Mesendoderm (in vitro differentiated cells): Measurements from ENCODE around the gene LDLR.

ENCODE experiments used
- DNase-seq: peaks from one replicate; pipeline ENCODE4 v3.0.0; 2013
- H2AK5ac ChIP-seq: 2 replicates; pipeline ENCODE4 v1.6.1; 2013; ENCODE audit warnings: low read length, inconsistent platforms
- H2BK120ac ChIP-seq: 2 replicates; pipeline ENCODE4 v1.6.1; 2013; ENCODE audit warnings: low read depth, mild to moderate bottlenecking, low read length, moderate library complexity, mixed read lengths
- H2BK15ac ChIP-seq: replicated peaks from 2 replicates; pipeline ENCODE4 v1.6.1; 2013; ENCODE audit warnings: low read depth, mild to moderate bottlenecking, moderate library complexity
- H2BK5ac ChIP-seq: 2 replicates; pipeline ENCODE4 v1.6.1; 2013; ENCODE audit warnings: low read length, inconsistent platforms
- H3K18ac ChIP-seq: 2 replicates; pipeline ENCODE4 v1.6.1; 2013; ENCODE audit warnings: mild to moderate bottlenecking, low read length, mixed read lengths
- H3K23ac ChIP-seq: one replicate; pipeline ENCODE4 v1.6.1; 2013; ENCODE audit warnings: low read length
- H3K27ac ChIP-seq: 2 replicates; pipeline ENCODE4 v1.5.1; 2013; ENCODE audit warnings: low read depth, mild to moderate bottlenecking, inconsistent platforms, low read length, moderate library complexity
- H3K27me3 ChIP-seq: 2 replicates; pipeline ENCODE4 v1.6.1; 2013; ENCODE audit warnings: low read length, control low read depth, mild to moderate bottlenecking, inconsistent platforms; ENCODE audit not compliant: insufficient read depth, poor library complexity
- H3K36me3 ChIP-seq: 2 replicates; pipeline ENCODE4 v1.6.1; 2013; ENCODE audit warnings: low read length, inconsistent platforms; ENCODE audit not compliant: control insufficient read depth, insufficient read depth
- H3K4ac ChIP-seq: one replicate; pipeline ENCODE4 v1.6.1; 2013; ENCODE audit warnings: low read depth, mild to moderate bottlenecking, low read length, moderate library complexity
- H3K4me1 ChIP-seq: 2 replicates; pipeline ENCODE4 v1.6.1; 2013; ENCODE audit warnings: low read depth, low read length, inconsistent platforms; ENCODE audit not compliant: control insufficient read depth
- H3K4me2 ChIP-seq: 2 replicates; pipeline ENCODE4 v1.6.1; 2013; ENCODE audit warnings: low read length
- H3K4me3 ChIP-seq: 2 replicates; pipeline ENCODE4 v1.5.1; 2013; ENCODE audit warnings: mild to moderate bottlenecking, low read length
- H3K56ac ChIP-seq: one replicate; pipeline ENCODE4 v1.6.1; 2013; ENCODE audit warnings: low read length
- H3K79me1 ChIP-seq: 2 replicates; pipeline ENCODE4 v1.6.1; 2013; ENCODE audit warnings: low read length, inconsistent platforms
- H3K79me2 ChIP-seq: 2 replicates; pipeline ENCODE4 v1.6.1; 2013; ENCODE audit warnings: mild to moderate bottlenecking, low read length; ENCODE audit not compliant: control insufficient read depth, insufficient read depth
- H3K9ac ChIP-seq: 2 replicates; pipeline ENCODE4 v1.6.1; 2013; ENCODE audit warnings: low read length, inconsistent platforms
- H4K5ac ChIP-seq: one replicate; pipeline ENCODE4 v1.6.1; 2013; ENCODE audit warnings: low read length
- H4K8ac ChIP-seq: one replicate; pipeline ENCODE4 v1.6.1; 2013; ENCODE audit warnings: low read depth, mild to moderate bottlenecking, control low read depth, low read length, moderate library complexity
- WGBS: extraction: QIAGEN DNeasy Blood & Tissue Kit; methylation state at CpG from one replicate; pipeline ENCODE4 v1.1.7; 2013; ENCODE audit warnings: low lambda C conversion rate, missing lambda C conversion rate; ENCODE audit not compliant: insufficient coverage; ENCODE audit errors: extremely low coverage; 5-methylcytosine and 5-hydroxymethylcytosine counted together

LDLR gene

DNA sequence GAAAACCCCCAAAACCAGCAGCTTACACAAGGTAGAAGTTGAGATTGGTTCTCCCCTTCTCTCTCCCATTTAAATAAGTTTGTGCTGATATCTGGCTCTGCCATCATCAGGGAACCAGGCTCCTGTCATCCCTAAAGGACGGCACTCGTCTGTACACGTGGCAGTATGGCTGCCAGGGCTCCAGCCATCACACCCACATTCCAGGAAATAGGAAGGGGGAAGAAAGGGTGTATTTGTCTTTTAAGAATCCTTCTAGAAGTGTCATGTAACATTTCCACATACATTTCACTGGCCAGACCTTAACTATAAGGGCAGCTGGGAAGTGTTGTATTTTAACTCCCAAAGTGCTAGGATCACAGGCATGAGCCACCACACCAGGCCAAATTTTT lies 56.3 kb downstream of the LDLR start:
- Histone ChIP-seq H3K4me2 (no peak overlapping the region), H3K4me3 (no peak overlapping the region), H3K79me1 (no peaks in the 10 kb centered on the region), H3K27ac (no peak overlapping the region), H3K18ac (no peak overlapping the region), H3K23ac (no peak overlapping the region), H4K5ac (no peak overlapping the region), H3K9ac (no peak overlapping the region), H4K8ac (no peak overlapping the region), H2BK120ac (no peak overlapping the region), H3K4me1 (peaks cover 9% of the 10 kb centered on the region), H3K56ac (no peak overlapping the region), H3K79me2 (no peaks in the 10 kb centered on the region), H2BK15ac (no peak overlapping the region), H3K36me3 (peaks cover 7% of the 10 kb centered on the region), H2BK5ac (no peak overlapping the region), H2AK5ac (no peak overlapping the region), H3K4ac (no peak overlapping the region), H3K27me3 (no peaks in the 10 kb centered on the region)
- no peak for DNase-seq
- no CpG with 5 or more reads among the region's 3 CpGs for WGBS

DNA sequence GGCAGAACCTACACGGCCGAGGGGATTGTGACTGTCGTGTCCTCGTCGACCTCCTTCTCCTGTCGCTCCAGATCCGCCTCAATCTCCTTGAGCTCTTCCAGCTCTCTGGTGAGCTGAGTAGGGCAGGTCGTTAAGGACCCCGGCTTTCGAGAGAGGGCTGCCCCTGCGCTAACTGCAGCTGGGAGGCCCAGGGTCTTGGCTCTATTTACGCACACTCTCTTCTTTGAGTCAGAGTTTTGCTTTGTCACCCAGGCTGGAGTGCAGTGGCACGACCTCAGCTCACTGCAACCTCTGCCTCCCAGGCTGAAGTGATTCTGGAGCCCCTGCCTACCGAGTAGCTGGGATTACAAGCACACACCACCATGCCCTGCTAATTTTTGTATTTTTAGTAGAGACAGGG lies 58.7 kb downstream of the LDLR start:
- no peak overlapping the region for H3K4me3 ChIP-seq
- no peak overlapping the region for H4K8ac ChIP-seq
- no peak overlapping the region for H4K5ac ChIP-seq
- H2BK120ac ChIP-seq = no peak overlapping the region
- no peak overlapping the region for H2AK5ac ChIP-seq
- H3K4me1 ChIP-seq = peaks cover 2% of the 10 kb centered on the region
- no peak overlapping the region for H3K23ac ChIP-seq
- H3K4me2 ChIP-seq = no peak overlapping the region
- no peak overlapping the region for H3K4ac ChIP-seq
- peaks cover 4% of the 10 kb centered on the region for H3K79me2 ChIP-seq
- WGBS = no CpG with 5 or more reads among the region's 14 CpGs
- DNase-seq = no peak
- no peak overlapping the region for H3K9ac ChIP-seq
- no peak overlapping the region for H2BK15ac ChIP-seq
- no peak overlapping the region for H3K18ac ChIP-seq
- H2BK5ac ChIP-seq = no peak overlapping the region
- H3K79me1 ChIP-seq = peaks cover 6% of the 10 kb centered on the region
- no peak overlapping the region for H3K56ac ChIP-seq
- H3K36me3 ChIP-seq = peaks cover 7% of the 10 kb centered on the region
- H3K27me3 ChIP-seq = no peaks in the 10 kb centered on the region
- no peak overlapping the region for H3K27ac ChIP-seq

GRCh38 chr19:11151181-11151580 lies 61.9 kb downstream of the LDLR start:
- Histone ChIP-seq H3K4me1 (peaks cover 2% of the 10 kb centered on the region), H2AK5ac (no peak overlapping the region), H2BK5ac (no peak overlapping the region), H3K23ac (no peak overlapping the region), H3K79me2 (peaks cover 19% of the 10 kb centered on the region), H3K18ac (no peak overlapping the region), H3K79me1 (peaks cover 15% of the 10 kb centered on the region), H3K4ac (no peak overlapping the region), H3K4me3 (no peak overlapping the region), H4K8ac (no peak overlapping the region), H3K9ac (no peak overlapping the region), H3K4me2 (no peak overlapping the region), H2BK120ac (no peak overlapping the region), H3K27ac (no peak overlapping the region), H3K56ac (no peak overlapping the region), H3K27me3 (no peaks in the 10 kb centered on the region), H4K5ac (no peak overlapping the region), H3K36me3 (peaks cover under 1% of the 10 kb centered on the region), H2BK15ac (no peak overlapping the region)
- WGBS = no CpG with 5 or more reads among the region's 7 CpGs
- no peak for DNase-seq

- Histone ChIP-seq H3K27me3 (no peaks in the 10 kb centered on the region), H3K18ac (no peak overlapping the region), H3K9ac (no peak overlapping the region), H3K79me1 (peaks cover 15% of the 10 kb centered on the region), H3K4me3 (no peak overlapping the region), H3K4ac (no peak overlapping the region), H4K8ac (no peak overlapping the region), H2BK15ac (no peak overlapping the region), H3K56ac (no peak overlapping the region), H3K23ac (no peak overlapping the region), H2BK5ac (no peak overlapping the region), H3K79me2 (peaks cover 19% of the 10 kb centered on the region), H3K27ac (no peak overlapping the region), H3K36me3 (no peaks in the 10 kb centered on the region), H4K5ac (no peak overlapping the region), H2AK5ac (no peak overlapping the region), H2BK120ac (no peak overlapping the region), H3K4me2 (no peak overlapping the region), H3K4me1 (peaks cover 2% of the 10 kb centered on the region)
- no CpG with 5 or more reads among the region's 11 CpGs for WGBS
- DNase-seq = no peak
Observed at GRCh38 chr19:11152318-11153062, 63.2 kb downstream of the LDLR start.

DNA sequence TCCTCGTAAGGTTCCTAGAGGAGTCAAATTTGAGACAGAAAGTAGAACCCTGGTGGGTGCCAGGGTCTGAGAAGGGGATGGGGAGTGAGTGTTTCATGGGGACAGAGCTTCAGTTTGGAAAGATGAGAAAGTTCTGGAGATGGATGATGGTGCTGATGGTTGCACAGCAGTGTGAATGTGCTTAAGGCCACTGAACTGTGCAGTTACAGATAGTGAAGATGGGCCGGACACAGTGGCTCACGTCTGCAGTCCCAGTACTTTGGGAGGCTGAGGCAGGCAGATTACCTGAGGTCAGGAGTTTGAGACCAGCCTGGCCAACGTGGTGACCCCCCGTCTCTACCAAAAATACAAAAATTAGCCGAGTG lies 65.4 kb downstream of the LDLR start:
- WGBS = no CpG with 5 or more reads among the region's 6 CpGs
- no peak overlapping the region for H3K18ac ChIP-seq
- H4K8ac ChIP-seq = no peak overlapping the region
- H3K9ac ChIP-seq = peak overlapping the region; percentile 99
- H3K23ac ChIP-seq = no peak overlapping the region
- no peaks in the 10 kb centered on the region for H3K36me3 ChIP-seq
- no peak overlapping the region for H2BK5ac ChIP-seq
- peaks cover 15% of the 10 kb centered on the region for H3K79me1 ChIP-seq
- no peak overlapping the region for H2AK5ac ChIP-seq
- peak overlapping the region; percentile 91 for H3K4me2 ChIP-seq
- H3K27me3 ChIP-seq = no peaks in the 10 kb centered on the region
- H2BK120ac ChIP-seq = no peak overlapping the region
- no peak overlapping the region for H3K27ac ChIP-seq
- no peak for DNase-seq
- peaks cover 2% of the 10 kb centered on the region for H3K4me1 ChIP-seq
- no peak overlapping the region for H2BK15ac ChIP-seq
- H3K56ac ChIP-seq = peak overlapping the region; percentile 52
- H4K5ac ChIP-seq = no peak overlapping the region
- H3K79me2 ChIP-seq = peaks cover 19% of the 10 kb centered on the region
- no peak overlapping the region for H3K4ac ChIP-seq
- no peak overlapping the region for H3K4me3 ChIP-seq
